H9 (cell line): ENCODE data around the gene DOK6. TPM values are rescaled to one million over a fixed set of nuclear protein-coding genes. Genes with fewer than 3 reads are reported as not detected.

Experiments
- DNase-seq: peaks from one replicate; pipeline ENCODE4 v3.0.0-alpha.2; 2017
- H2AFZ ChIP-seq: one replicate; pipeline ENCODE4 v1.6.1; 2013; ENCODE audit warnings: mild to moderate bottlenecking, low read length, control low read depth, moderate library complexity
- H2AK5ac ChIP-seq: 2 replicates; pipeline ENCODE4 v1.6.1; 2013; ENCODE audit warnings: low read length, control low read depth, mixed read lengths; ENCODE audit not compliant: insufficient read length
- H2BK120ac ChIP-seq: one replicate; pipeline ENCODE4 v1.6.1; 2013; ENCODE audit warnings: low read depth, mild to moderate bottlenecking, low read length, control low read depth, inconsistent platforms; ENCODE audit not compliant: poor library complexity, severe bottlenecking
- H2BK12ac ChIP-seq: 2 replicates; pipeline ENCODE4 v1.6.1; 2013; ENCODE audit warnings: low read length, control low read depth, mixed read lengths, low read depth; ENCODE audit not compliant: insufficient read length
- H2BK15ac ChIP-seq: 2 replicates; pipeline ENCODE4 v1.6.1; 2013; ENCODE audit warnings: low read depth, low read length, control low read depth
- H2BK20ac ChIP-seq: one replicate; pipeline ENCODE4 v1.6.1; 2013; ENCODE audit warnings: low read depth, mild to moderate bottlenecking, low read length, control low read depth, inconsistent platforms; ENCODE audit not compliant: poor library complexity, severe bottlenecking
- H2BK5ac ChIP-seq: 2 replicates; pipeline ENCODE4 v1.6.1; 2013; ENCODE audit warnings: low read length, control low read depth, mixed read lengths; ENCODE audit not compliant: insufficient read length
- H3K14ac ChIP-seq: 2 replicates; pipeline ENCODE4 v1.6.1; 2013; ENCODE audit warnings: low read length, control low read depth; ENCODE audit not compliant: insufficient read depth
- H3K18ac ChIP-seq: 2 replicates; pipeline ENCODE4 v1.6.1; 2013; ENCODE audit warnings: low read depth, mild to moderate bottlenecking, mixed read lengths, low read length, control low read depth; ENCODE audit not compliant: insufficient read length
- H3K23ac ChIP-seq: 2 replicates; pipeline ENCODE4 v1.6.1; 2013; ENCODE audit warnings: low read length, control low read depth, mixed read lengths, low read depth; ENCODE audit not compliant: insufficient read length
- H3K23me2 ChIP-seq: 2 replicates; pipeline ENCODE4 v1.6.1; 2013; ENCODE audit warnings: low read depth, mild to moderate bottlenecking, mixed read lengths, low read length, control low read depth; ENCODE audit not compliant: insufficient read length, poor library complexity, severe bottlenecking
- H3K27ac ChIP-seq: 2 replicates; pipeline ENCODE4 v1.5.1; 2013; ENCODE audit warnings: low read length, control low read depth, mixed read lengths, low read depth; ENCODE audit not compliant: insufficient read length
- H3K27me3 ChIP-seq: 2 replicates; pipeline ENCODE4 v1.6.1; 2013; ENCODE audit warnings: low read length, control low read depth, inconsistent platforms; ENCODE audit not compliant: insufficient read depth
- H3K4ac ChIP-seq: 2 replicates; pipeline ENCODE4 v1.6.1; 2013; ENCODE audit warnings: low read depth, mild to moderate bottlenecking, control low read depth, inconsistent platforms, low read length, moderate library complexity
- H3K4me1 ChIP-seq: 2 replicates; pipeline ENCODE4 v1.6.1; 2013; ENCODE audit warnings: low read length, control low read depth, inconsistent platforms; ENCODE audit not compliant: insufficient read depth
- H3K4me2 ChIP-seq: 2 replicates; pipeline ENCODE4 v1.6.1; 2013; ENCODE audit warnings: low read length, control low read depth, mixed read lengths; ENCODE audit not compliant: insufficient read length, insufficient read depth
- H3K56ac ChIP-seq: 2 replicates; pipeline ENCODE4 v1.6.1; 2013; ENCODE audit warnings: low read depth, mild to moderate bottlenecking, mixed read lengths, low read length, control low read depth; ENCODE audit not compliant: insufficient read length
- H3K79me1 ChIP-seq: 2 replicates; pipeline ENCODE4 v1.6.1; 2013; ENCODE audit warnings: low read depth, mild to moderate bottlenecking, moderate library complexity, low read length, control low read depth, inconsistent platforms; ENCODE audit not compliant: insufficient read depth, poor library complexity, severe bottlenecking
- H3K79me2 ChIP-seq: 2 replicates; pipeline ENCODE4 v1.6.1; 2013; ENCODE audit warnings: low read length, control low read depth, inconsistent platforms; ENCODE audit not compliant: insufficient read depth
- H3K9ac ChIP-seq: 2 replicates; pipeline ENCODE4 v1.6.1; 2013; ENCODE audit warnings: low read length, control low read depth, mixed read lengths; ENCODE audit not compliant: insufficient read length; ENCODE audit errors: extremely low read depth
- H3K9me3 ChIP-seq: one replicate; pipeline ENCODE4 v1.6.1; 2013; ENCODE audit warnings: low read depth, low read length, inconsistent platforms; ENCODE audit not compliant: control insufficient read depth
- H3T11ph ChIP-seq: one replicate; pipeline ENCODE4 v1.6.1; 2013; ENCODE audit warnings: mild to moderate bottlenecking, low read length, control low read depth, inconsistent platforms
- H4K20me1 ChIP-seq: one replicate; pipeline ENCODE4 v1.6.1; 2013; ENCODE audit not compliant: control insufficient read depth, insufficient read length, insufficient read depth
- H4K5ac ChIP-seq: 2 replicates; pipeline ENCODE4 v1.6.1; 2013; ENCODE audit warnings: low read depth, mild to moderate bottlenecking, mixed read lengths, low read length, control low read depth; ENCODE audit not compliant: insufficient read length
- H4K8ac ChIP-seq: replicated peaks from 2 replicates; pipeline ENCODE4 v1.6.1; 2013; ENCODE audit warnings: low read length, control low read depth, mixed read lengths, low read depth; ENCODE audit not compliant: insufficient read length
- H4K91ac ChIP-seq: 2 replicates; pipeline ENCODE4 v1.6.1; 2013; ENCODE audit warnings: low read depth, mild to moderate bottlenecking, moderate library complexity, mixed read lengths, low read length, control low read depth; ENCODE audit not compliant: insufficient read length
- H3K27ac Mint-ChIP-seq, 3 experiments: 2 replicates in 2 of 3; 3 replicates in 1 of 3; pipeline ENCODE4 v1.8.0; 2020 to 2021; ENCODE audit warnings: mixed read lengths in 3 of 3, mild to moderate bottlenecking in 1 of 3, moderate library complexity in 1 of 3
- H3K27me3 Mint-ChIP-seq: 2 replicates; pipeline ENCODE4 v1.8.0; 2021; ENCODE audit warnings: low read depth, mild to moderate bottlenecking, moderate library complexity, mixed read lengths
- H3K36me3 Mint-ChIP-seq, 3 experiments: 2 replicates in 2 of 3; 3 replicates in 1 of 3; pipeline ENCODE4 v1.8.0; 2020 to 2021; ENCODE audit warnings: low read depth in 3 of 3, mixed read lengths in 3 of 3; ENCODE audit not compliant: insufficient read depth in 1 of 3
- H3K4me1 Mint-ChIP-seq, 2 experiments: 2 replicates each; pipeline ENCODE4 v1.8.0; 2020; ENCODE audit warnings: mixed read lengths in 2 of 2
- H3K4me3 Mint-ChIP-seq, 2 experiments: 2 replicates in 1 of 2; 3 replicates in 1 of 2; pipeline ENCODE4 v1.8.0; 2020 to 2021; ENCODE audit warnings: mild to moderate bottlenecking in 2 of 2, mixed read lengths in 2 of 2, moderate library complexity in 1 of 2
- H3K9me3 Mint-ChIP-seq, 2 experiments: 2 replicates in 1 of 2; 3 replicates in 1 of 2; pipeline ENCODE4 v1.8.0; 2020; ENCODE audit warnings: mild to moderate bottlenecking in 2 of 2, mixed read lengths in 2 of 2, moderate library complexity in 1 of 2
- CTCF ChIP-seq: fragments of 200-600 bp; sonication (generic); conservative IDR thresholded peaks from 3 replicates; pipeline ENCODE4 v1.8.0; 2021; ENCODE audit warnings: antibody characterized with exemption, mild to moderate bottlenecking
- WGBS: extraction: QIAGEN DNeasy Blood & Tissue Kit; methylation state at CpG from one replicate; pipeline ENCODE4 v1.1.7; 2013; ENCODE audit warnings: missing lambda C conversion rate, low lambda C conversion rate, mixed read lengths; ENCODE audit not compliant: insufficient read length; ENCODE audit errors: extremely low coverage; 5-methylcytosine and 5-hydroxymethylcytosine counted together
- total RNA-seq: library from RNA; stranded (reverse); gene quantifications from 2 replicates; pipeline ENCODE4 v1.2.1, GENCODE V29; 2021

DOK6 gene
- total RNA-seq, 1 experiment from 2014 or later, result 0.20 TPM

GRCh38 chr18:69651243-69651642 lies 250.6 kb downstream of the DOK6 start:
- H3K18ac ChIP-seq, result no peak overlapping the region
- no peak overlapping the region for H2AK5ac ChIP-seq
- no peak overlapping the region for H3K9ac ChIP-seq
- no peak overlapping the region for H2AFZ ChIP-seq
- H4K8ac ChIP-seq, result no peak overlapping the region
- no peak overlapping the region for H3K27ac ChIP-seq
- no peak overlapping the region for H2BK20ac ChIP-seq
- no peak overlapping the region for H3K14ac ChIP-seq
- no peaks in the 10 kb centered on the region for H3K79me2 ChIP-seq
- H3K27ac Mint-ChIP-seq, result no peak overlapping the region; a peak in 1 of 7 replicates
- no peak for DNase-seq
- H4K5ac ChIP-seq, result no peak overlapping the region
- no peak overlapping the region for H2BK15ac ChIP-seq
- H4K91ac ChIP-seq, result no peak overlapping the region
- no peaks in the 10 kb centered on the region for H3K9me3 ChIP-seq
- no peaks in the 10 kb centered on the region for H3K27me3 ChIP-seq
- no peak overlapping the region for H3K4ac ChIP-seq
- H2BK5ac ChIP-seq, result no peak overlapping the region
- H3K9me3 Mint-ChIP-seq, result no peaks in the 10 kb centered on the region
- no peak overlapping the region for H3T11ph ChIP-seq
- no CpG with 5 or more reads among the region's 5 CpGs for WGBS
- no peaks in the 10 kb centered on the region for H3K27me3 Mint-ChIP-seq
- H3K4me3 Mint-ChIP-seq, result no peak overlapping the region
- H3K56ac ChIP-seq, result no peak overlapping the region
- no peak for TF ChIP-seq CTCF
- H3K23ac ChIP-seq, result no peak overlapping the region
- H3K23me2 ChIP-seq, result no peaks in the 10 kb centered on the region
- no peaks in the 10 kb centered on the region for H3K4me1 ChIP-seq
- H3K36me3 Mint-ChIP-seq, result no peaks in the 10 kb centered on the region
- no peak overlapping the region for H2BK120ac ChIP-seq
- no peak overlapping the region for H3K4me2 ChIP-seq
- peaks cover 3 to 5% of the 10 kb centered on the region in 2 experiments for H3K4me1 Mint-ChIP-seq
- H4K20me1 ChIP-seq, result no peaks in the 10 kb centered on the region
- no peaks in the 10 kb centered on the region for H3K79me1 ChIP-seq
- H2BK12ac ChIP-seq, result no peak overlapping the region
